ENCODE data around the gene ADAM12. TPM values are rescaled to one million over a fixed set of nuclear protein-coding genes. Genes with fewer than 3 reads are reported as not detected.

The ADAM12 gene
- total RNA-seq, 2 donors from 2014 or later: 0.46 TPM; not detected in 1

- TF ChIP-seq CTCF (conservative IDR thresholded peaks at IDR 0.05): no peak
- no peaks in the 10 kb centered on the region for H3K9me3 Mint-ChIP-seq
- no peaks in the 10 kb centered on the region for H3K9me3 ChIP-seq (ENCODE audit: control insufficient read depth, low read length)
- H3K4me1 ChIP-seq (ENCODE audit: control insufficient read depth, insufficient read depth, low read length): no peaks in the 10 kb centered on the region
- WGBS, 2 experiments (ENCODE audit: insufficient coverage in 1 of 2, insufficient read length in 1 of 2): 92 to 95% methylated on average over 16 to 25 of the region's 25 CpGs
- H3K9ac ChIP-seq (ENCODE audit: extremely low read depth, low read length, poor library complexity, severe bottlenecking): no peak overlapping the region
- peaks cover 10% of the 10 kb centered on the region for H3K4me1 Mint-ChIP-seq
- no peaks in the 10 kb centered on the region for H3K36me3 ChIP-seq (ENCODE audit: control insufficient read depth, insufficient read depth, low read length)
- H3K4me3 ChIP-seq (ENCODE audit: low read length): no peak overlapping the region
- H3K27ac Mint-ChIP-seq: no peak overlapping the region
- H3K4me3 Mint-ChIP-seq: no peak overlapping the region
- DNase-seq: peak; percentile 22
- H3K27me3 Mint-ChIP-seq (ENCODE audit: insufficient read depth): no peaks in the 10 kb centered on the region
- H3K27ac ChIP-seq (ENCODE audit: low read depth, low read length): no peak overlapping the region
- no peaks in the 10 kb centered on the region for H3K27me3 ChIP-seq (ENCODE audit: control insufficient read depth, insufficient read depth, low read length, poor library complexity, severe bottlenecking)
- H3K36me3 Mint-ChIP-seq (ENCODE audit: low read depth): no peaks in the 10 kb centered on the region
Measured at GRCh38 chr10:126235091-126235978, 152.9 kb downstream of the ADAM12 start.

GRCh38 chr10:126234630-126235029, 153.6 kb downstream of the ADAM12 start:
- H3K9me3 Mint-ChIP-seq: no peaks in the 10 kb centered on the region
- Histone ChIP-seq H3K4me1 (ENCODE audit: control insufficient read depth, insufficient read depth, low read length) (no peaks in the 10 kb centered on the region), H3K9me3 (ENCODE audit: control insufficient read depth, low read length) (no peaks in the 10 kb centered on the region), H3K27ac (ENCODE audit: low read depth, low read length) (no peak overlapping the region), H3K27me3 (ENCODE audit: control insufficient read depth, insufficient read depth, low read length, poor library complexity, severe bottlenecking) (no peaks in the 10 kb centered on the region), H3K9ac (ENCODE audit: extremely low read depth, low read length, poor library complexity, severe bottlenecking) (no peak overlapping the region), H3K36me3 (ENCODE audit: control insufficient read depth, insufficient read depth, low read length) (no peaks in the 10 kb centered on the region), H3K4me3 (ENCODE audit: low read length) (no peak overlapping the region)
- H3K4me3 Mint-ChIP-seq: no peak overlapping the region
- TF ChIP-seq CTCF (conservative IDR thresholded peaks at IDR 0.05): no peak
- H3K27ac Mint-ChIP-seq: no peak overlapping the region
- WGBS, 2 experiments (ENCODE audit: insufficient coverage in 1 of 2, insufficient read length in 1 of 2): 93 to 95% methylated on average over 5 of the region's 5 CpGs
- H3K36me3 Mint-ChIP-seq (ENCODE audit: low read depth): no peaks in the 10 kb centered on the region
- H3K27me3 Mint-ChIP-seq (ENCODE audit: insufficient read depth): no peaks in the 10 kb centered on the region
- peaks cover 10% of the 10 kb centered on the region for H3K4me1 Mint-ChIP-seq
- DNase-seq: no peak

- Mint-ChIP-seq H3K4me1 (peaks cover 10% of the 10 kb centered on the region), H3K4me3 (no peak overlapping the region)
- WGBS, 2 experiments (ENCODE audit: insufficient coverage in 1 of 2, insufficient read length in 1 of 2): 90 to 92% methylated on average over 9 to 15 of the region's 15 CpGs
Measured at GRCh38 chr10:126233182-126234148, 154.8 kb downstream of the ADAM12 start.

More at GRCh38 chr10:126233182-126234148, 154.8 kb downstream of the ADAM12 start:
- Histone ChIP-seq H3K4me1 (ENCODE audit: control insufficient read depth, insufficient read depth, low read length) (no peaks in the 10 kb centered on the region), H3K9ac (ENCODE audit: extremely low read depth, low read length, poor library complexity, severe bottlenecking) (no peak overlapping the region), H3K27me3 (ENCODE audit: control insufficient read depth, insufficient read depth, low read length, poor library complexity, severe bottlenecking) (no peaks in the 10 kb centered on the region), H3K36me3 (ENCODE audit: control insufficient read depth, insufficient read depth, low read length) (no peaks in the 10 kb centered on the region), H3K9me3 (ENCODE audit: control insufficient read depth, low read length) (no peaks in the 10 kb centered on the region), H3K27ac (ENCODE audit: low read depth, low read length) (no peak overlapping the region), H3K4me3 (ENCODE audit: low read length) (no peak overlapping the region)
- TF ChIP-seq CTCF (conservative IDR thresholded peaks at IDR 0.05): no peak
- Mint-ChIP-seq H3K9me3 (no peaks in the 10 kb centered on the region), H3K27ac (no peak overlapping the region), H3K36me3 (ENCODE audit: low read depth) (no peaks in the 10 kb centered on the region), H3K27me3 (ENCODE audit: insufficient read depth) (no peaks in the 10 kb centered on the region)
- no peak for DNase-seq

Data from endodermal cell (in vitro differentiated cells).